SH-SY5Y (cell line): Measurements from ENCODE around the gene MACROD2.
A peak's percentile ranks its signal among the peaks of the same experiment; 100 is the strongest.

Source experiments
- GATA2 ChIP-seq: IDR thresholded peaks from 2 replicates; pipeline ENCODE4 v1.6.1; 2011; ENCODE audit warnings: mild to moderate bottlenecking, low read depth, low read length
- GATA3 ChIP-seq: IDR thresholded peaks from 2 replicates; pipeline ENCODE4 v1.6.1; 2011; ENCODE audit warnings: low read depth, mild to moderate bottlenecking, low read length, moderate library complexity

Gene MACROD2

GRCh38 chr20:14313341-14314020, 318.2 kb downstream of the MACROD2 start:
- TF ChIP-seq GATA2 (no peak), GATA3 (no peak)

- TF ChIP-seq GATA3 (no peak), GATA2 (no peak)
These were observed 324.4 kb downstream of the MACROD2 start for GRCh38 chr20:14319704-14320103.

GRCh38 chr20:14331646-14332045, 336.3 kb downstream of the MACROD2 start:
- TF ChIP-seq GATA3 (no peak), GATA2 (no peak)

- TF ChIP-seq GATA3 (no peak), GATA2 (no peak)
These were observed 337.6 kb downstream of the MACROD2 start for GRCh38 chr20:14332866-14333265.

GRCh38 chr20:14333721-14334120, 338.4 kb downstream of the MACROD2 start:
- TF ChIP-seq GATA2 (no peak), GATA3 (no peak)

- no peak for TF ChIP-seq GATA2
- no peak for TF ChIP-seq GATA3
These were observed 339.1 kb downstream of the MACROD2 start for GRCh38 chr20:14334306-14334930.

- TF ChIP-seq GATA2, result no peak
- TF ChIP-seq GATA3, result no peak
These were observed 339.7 kb downstream of the MACROD2 start for GRCh38 chr20:14335052-14335451.

GRCh38 chr20:14336686-14337085, 341.4 kb downstream of the MACROD2 start:
- no peak for TF ChIP-seq GATA2
- TF ChIP-seq GATA3, result no peak

- TF ChIP-seq GATA3 (no peak), GATA2 (peak; percentile 31; the same call in 1 of the 2 replicates)
These were observed 342.3 kb downstream of the MACROD2 start, which contains the start of gene FLRT3 for GRCh38 chr20:14337400-14338171. Gene FLRT3 (minus strand): TSS chr20:14337612. CDS start chr20:14327506, 10,106 bp downstream.

GRCh38 chr20:14341801-14342200, 346.5 kb downstream of the MACROD2 start:
- TF ChIP-seq GATA2 (no peak), GATA3 (no peak)

- TF ChIP-seq GATA3 (no peak), GATA2 (no peak)
These were observed 347.6 kb downstream of the MACROD2 start for GRCh38 chr20:14342918-14343317.

- TF ChIP-seq GATA3 (no peak), GATA2 (no peak)
These were observed 348.3 kb downstream of the MACROD2 start for GRCh38 chr20:14343491-14344065.

GRCh38 chr20:14344746-14345145, 349.4 kb downstream of the MACROD2 start:
- TF ChIP-seq GATA3 (no peak), GATA2 (no peak)

- TF ChIP-seq GATA2 (no peak), GATA3 (no peak)
These were observed 360.5 kb downstream of the MACROD2 start for GRCh38 chr20:14355791-14356190.

- TF ChIP-seq GATA3 (no peak), GATA2 (no peak)
These were observed 365.1 kb downstream of the MACROD2 start for GRCh38 chr20:14360416-14360815.
